Gastrocnemius medialis (tissue), 4 donors: Measurements from ENCODE around the gene HSP90B1.

Experiments
- POLR2A ChIP-seq, 2 donors: fragments of 450-650 bp; IDR thresholded peaks; one replicate each; pipeline ENCODE4 v1.6.1; 2017; ENCODE audit warnings: antibody characterized with exemption in 2 of 2, mild to moderate bottlenecking in 2 of 2, moderate library complexity in 2 of 2
- TF ChIP-seq, protein P1 (sequence below), 5 experiments: fragments of 450-650 bp in 3 of 5; fragments of 200-600 bp in 2 of 5; sonication (generic) in 2 of 5; IDR thresholded peaks in 4 of 5; conservative IDR thresholded peaks in 1 of 5; 1 replicate in 4 of 5; 2 replicates in 1 of 5; pipeline ENCODE4 v1.5.1; 2016 to 2019; ENCODE audit warnings: antibody characterized with exemption in 5 of 5, mild to moderate bottlenecking in 3 of 5, moderate library complexity in 3 of 5

DNA sequence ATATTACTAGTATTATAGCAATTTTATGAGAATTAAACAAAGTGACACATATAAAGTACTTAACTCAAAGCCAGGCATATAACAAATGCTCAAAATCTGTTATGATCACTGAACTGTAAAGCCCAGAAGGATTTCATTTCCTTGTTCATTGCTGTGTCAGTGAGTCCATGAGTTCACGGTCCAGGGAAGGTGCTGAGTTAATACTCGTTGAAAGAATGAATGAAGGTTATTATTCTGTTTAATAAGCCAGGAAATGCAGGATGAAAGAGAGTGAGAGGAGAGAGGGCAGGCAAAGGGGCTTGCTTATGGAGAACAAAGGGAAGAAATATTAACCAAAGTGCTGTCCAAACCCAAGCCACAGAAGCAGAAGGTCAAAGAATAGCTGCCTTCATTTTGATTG, 48.9 kb upstream of the HSP90B1 start:
- TF ChIP-seq, protein P1, sequence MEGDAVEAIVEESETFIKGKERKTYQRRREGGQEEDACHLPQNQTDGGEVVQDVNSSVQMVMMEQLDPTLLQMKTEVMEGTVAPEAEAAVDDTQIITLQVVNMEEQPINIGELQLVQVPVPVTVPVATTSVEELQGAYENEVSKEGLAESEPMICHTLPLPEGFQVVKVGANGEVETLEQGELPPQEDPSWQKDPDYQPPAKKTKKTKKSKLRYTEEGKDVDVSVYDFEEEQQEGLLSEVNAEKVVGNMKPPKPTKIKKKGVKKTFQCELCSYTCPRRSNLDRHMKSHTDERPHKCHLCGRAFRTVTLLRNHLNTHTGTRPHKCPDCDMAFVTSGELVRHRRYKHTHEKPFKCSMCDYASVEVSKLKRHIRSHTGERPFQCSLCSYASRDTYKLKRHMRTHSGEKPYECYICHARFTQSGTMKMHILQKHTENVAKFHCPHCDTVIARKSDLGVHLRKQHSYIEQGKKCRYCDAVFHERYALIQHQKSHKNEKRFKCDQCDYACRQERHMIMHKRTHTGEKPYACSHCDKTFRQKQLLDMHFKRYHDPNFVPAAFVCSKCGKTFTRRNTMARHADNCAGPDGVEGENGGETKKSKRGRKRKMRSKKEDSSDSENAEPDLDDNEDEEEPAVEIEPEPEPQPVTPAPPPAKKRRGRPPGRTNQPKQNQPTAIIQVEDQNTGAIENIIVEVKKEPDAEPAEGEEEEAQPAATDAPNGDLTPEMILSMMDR (IDR thresholded peaks at IDR 0.05 in 4 of 5, conservative IDR thresholded peaks at IDR 0.05 in 1 of 5): no peak
- no peak for TF ChIP-seq POLR2A (IDR thresholded peaks at IDR 0.05)
